ENCODE data around the gene CLCN7.

The CLCN7 gene

GRCh38 chr16:1474796-1475551 lies at the start of gene CLCN7:
Gene CLCN7, minus strand, starts transcription at chr16:1475028. Its CDS starts 54 bp downstream, at chr16:1474974.
- FAIRE-seq: peak; percentile 94
- peak; percentile 98 for DNase-seq (ENCODE audit: low spot score)

- no peak for DNase-seq (ENCODE audit: low spot score)
- no peak for FAIRE-seq
Observed at GRCh38 chr16:1524366-1524765, 49.5 kb upstream of the CLCN7 start.

GRCh38 chr16:1523581-1524245 lies 48.9 kb upstream of the CLCN7 start:
- DNase-seq (ENCODE audit: low spot score): no peak
- FAIRE-seq: no peak

- DNase-seq (ENCODE audit: low spot score): no peak
Observed at GRCh38 chr16:1520461-1520860, 45.6 kb upstream of the CLCN7 start.

GRCh38 chr16:1519831-1520230 lies 45.0 kb upstream of the CLCN7 start:
- FAIRE-seq: no peak
- no peak for DNase-seq (ENCODE audit: low spot score)

More at GRCh38 chr16:1520461-1520860, 45.6 kb upstream of the CLCN7 start:
- no peak for FAIRE-seq

- FAIRE-seq (peak; percentile 9), DNase-seq (ENCODE audit: low spot score) (no peak)
Observed at GRCh38 chr16:1518626-1519135, 43.9 kb upstream of the CLCN7 start.

GRCh38 chr16:1514507-1514906 lies 39.7 kb upstream of the CLCN7 start:
- FAIRE-seq (no peak), DNase-seq (ENCODE audit: low spot score) (no peak)

GRCh38 chr16:1512774-1513173 lies 37.9 kb upstream of the CLCN7 start:
- FAIRE-seq (no peak), DNase-seq (ENCODE audit: low spot score) (no peak)

GRCh38 chr16:1511662-1512569 lies 37.1 kb upstream of the CLCN7 start:
- no peak for DNase-seq (ENCODE audit: low spot score)
- FAIRE-seq: no peak

GRCh38 chr16:1510941-1511351 lies 36.1 kb upstream of the CLCN7 start:
- FAIRE-seq (no peak), DNase-seq (ENCODE audit: low spot score) (no peak)

- FAIRE-seq: no peak
- DNase-seq (ENCODE audit: low spot score): no peak
Observed at GRCh38 chr16:1510272-1510671, 35.4 kb upstream of the CLCN7 start.

GRCh38 chr16:1509307-1510221 lies 34.7 kb upstream of the CLCN7 start:
- DNase-seq (ENCODE audit: low spot score) (no peak), FAIRE-seq (no peak)

- FAIRE-seq (no peak), DNase-seq (ENCODE audit: low spot score) (no peak)
Observed at GRCh38 chr16:1508494-1509187, 33.8 kb upstream of the CLCN7 start.

GRCh38 chr16:1506494-1507213 lies 31.8 kb upstream of the CLCN7 start:
- DNase-seq (ENCODE audit: low spot score) (no peak), FAIRE-seq (no peak)

GRCh38 chr16:1505912-1506311 lies 31.1 kb upstream of the CLCN7 start:
- FAIRE-seq: no peak
- DNase-seq (ENCODE audit: low spot score): no peak

GRCh38 chr16:1505073-1505844 lies 30.4 kb upstream of the CLCN7 start:
- FAIRE-seq (no peak), DNase-seq (ENCODE audit: low spot score) (no peak)

GRCh38 chr16:1503110-1503955 lies 28.5 kb upstream of the CLCN7 start:
- FAIRE-seq (no peak), DNase-seq (ENCODE audit: low spot score) (no peak)

Data from urothelium cell line (cell line).